GM19452 (cell line): Measurements from ENCODE around the gene KLHDC8B.

Experiments used
- ATAC-seq: cut with Tn5 transposase; IDR thresholded peaks from one replicate; pipeline ENCODE4 v1.9.1; 2021; ENCODE audit not compliant: unreplicated experiment

KLHDC8B gene

GRCh38 chr3:49158103-49158709 is 13.2 kb upstream of the KLHDC8B start:
- no peak for ATAC-seq

- no peak for ATAC-seq
Measured at GRCh38 chr3:49158792-49159191, 12.6 kb upstream of the KLHDC8B start.

DNA sequence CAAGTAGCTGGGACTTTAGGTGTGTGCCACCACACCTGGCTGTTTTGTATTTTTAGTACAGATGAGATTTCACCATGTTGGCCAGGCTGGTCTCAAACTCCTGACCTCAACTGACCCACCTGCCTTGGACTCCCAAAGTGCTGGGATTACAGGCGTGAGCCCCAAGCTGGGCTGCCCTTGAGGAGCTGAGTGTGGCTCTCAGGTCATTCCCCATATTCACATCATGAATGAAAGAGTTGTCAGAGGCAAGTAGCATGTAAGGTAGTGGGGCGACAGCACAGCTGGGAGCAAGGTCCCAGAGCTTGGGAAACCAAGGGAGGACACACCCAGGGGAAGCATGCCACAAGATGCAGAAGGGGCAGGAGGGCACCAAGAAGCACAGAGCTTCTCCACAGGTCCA is 10.2 kb upstream of the KLHDC8B start:
- no peak for ATAC-seq

DNA sequence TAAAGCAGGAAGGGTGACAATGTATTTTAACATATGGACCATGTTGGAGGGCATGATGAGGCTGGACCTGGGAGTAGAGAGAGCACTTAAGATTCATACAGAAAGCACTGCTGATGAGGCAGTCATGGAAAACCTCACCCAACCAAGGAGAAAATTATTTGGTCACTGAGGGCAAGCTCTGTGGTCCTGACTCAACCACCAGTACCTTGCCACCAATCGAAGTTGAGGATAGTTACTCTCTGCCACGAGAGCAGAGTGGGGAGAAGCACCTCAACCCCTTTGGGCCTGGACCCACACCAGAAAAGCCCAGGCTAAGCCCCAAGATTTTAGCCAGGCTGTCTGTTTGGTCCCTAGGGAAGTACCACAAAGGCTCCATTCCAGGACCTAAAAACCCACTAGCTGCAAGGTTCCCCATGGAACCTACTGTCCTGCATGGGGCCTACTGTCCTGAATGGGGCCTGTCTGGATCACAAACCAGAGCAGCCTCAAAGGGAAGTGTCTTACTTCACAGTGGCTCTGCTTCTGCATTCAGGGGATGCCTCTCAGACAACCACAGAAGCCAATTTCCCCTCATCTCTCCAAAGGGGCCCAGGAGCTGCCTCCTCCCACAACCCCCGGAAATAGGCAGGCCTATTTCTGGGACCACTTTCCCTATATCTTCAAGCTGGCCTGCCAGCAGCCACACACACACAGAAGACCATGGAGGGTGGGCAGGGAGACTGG is 9.4 kb upstream of the KLHDC8B start:
- no peak for ATAC-seq

DNA sequence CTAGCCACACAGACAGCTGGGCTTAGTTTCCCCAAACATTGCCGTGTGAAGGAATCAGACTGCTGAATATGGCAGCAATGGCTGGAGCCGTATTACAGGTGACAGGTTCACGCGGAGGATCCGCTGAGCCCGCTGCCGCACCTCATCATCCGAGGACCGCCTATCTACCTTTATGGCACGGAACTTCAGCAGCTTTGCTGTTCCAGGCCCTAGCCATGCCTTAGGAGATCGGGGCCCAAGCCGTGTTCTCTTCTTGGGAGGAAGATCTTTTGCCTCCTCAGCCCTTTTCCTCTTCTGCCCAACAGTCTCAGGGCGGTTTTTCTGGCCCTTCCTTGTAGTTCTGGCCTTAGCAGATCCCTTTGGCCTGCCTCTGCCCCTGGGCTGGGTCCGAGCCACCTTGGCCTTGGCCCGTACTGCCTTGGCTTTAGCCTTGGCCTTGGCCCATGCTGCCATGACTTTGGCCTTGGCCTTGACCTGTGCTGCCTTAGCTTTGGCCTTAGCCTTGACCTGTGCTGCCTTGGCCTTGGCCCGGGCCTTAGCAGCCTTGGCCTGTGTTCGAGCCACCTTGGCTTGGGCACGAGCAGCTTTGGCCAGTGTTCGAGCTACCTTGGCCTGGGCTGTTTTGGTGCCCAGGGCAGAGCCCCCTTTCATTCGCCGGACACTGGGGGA is 8.5 kb upstream of the KLHDC8B start:
- ATAC-seq, result no peak

- no peak for ATAC-seq
Measured at GRCh38 chr3:49163609-49164008, 7.8 kb upstream of the KLHDC8B start.

GRCh38 chr3:49164983-49165720 is 6.2 kb upstream of the KLHDC8B start:
- no peak for ATAC-seq

- ATAC-seq, result peak; percentile 60
Measured at GRCh38 chr3:49165771-49166751, 5.3 kb upstream of the KLHDC8B start, which contains the start of gene CCDC71. TSS of gene CCDC71 (minus strand) at chr3:49166331. CDS start at chr3:49164208, 2,123 bp downstream.

DNA sequence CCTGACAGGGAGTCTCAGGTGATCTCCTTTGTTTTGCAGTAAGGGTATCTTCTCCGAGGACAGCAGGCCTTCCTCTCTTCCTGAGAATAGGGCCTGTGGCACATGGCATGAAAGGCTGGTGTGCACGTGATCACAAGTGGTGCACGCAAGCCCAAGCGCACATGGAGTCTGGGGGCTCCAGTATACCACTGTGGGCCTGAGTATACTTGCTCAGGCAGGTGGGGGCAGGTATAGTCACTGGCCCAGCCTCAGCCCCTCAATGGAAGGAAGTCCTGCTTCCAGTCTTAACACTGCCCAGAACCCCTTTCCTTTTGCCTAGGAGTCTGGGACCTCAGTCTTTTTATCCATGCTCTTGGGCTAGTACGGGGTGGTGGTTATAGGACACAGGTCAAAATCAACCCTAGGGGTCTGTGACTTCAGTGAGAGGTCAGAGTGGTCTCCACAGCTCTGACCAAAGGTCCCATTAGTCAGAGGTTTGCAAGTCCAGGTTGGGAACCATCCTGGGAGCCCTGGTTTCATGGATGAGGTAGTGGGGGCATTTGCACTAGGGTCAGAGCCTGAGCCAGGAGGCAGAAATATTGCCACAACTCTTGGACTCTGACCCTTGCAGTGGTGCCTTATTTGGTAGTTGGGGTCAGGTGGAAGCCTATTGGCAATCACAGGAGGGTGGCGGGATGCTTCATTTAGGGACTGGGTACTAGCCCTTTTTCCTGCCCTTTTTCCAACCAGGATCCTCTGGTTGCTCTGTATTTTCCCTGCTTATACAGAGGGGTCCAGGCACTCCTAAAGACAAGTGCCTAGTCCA is 4.4 kb upstream of the KLHDC8B start:
- ATAC-seq, result no peak

DNA sequence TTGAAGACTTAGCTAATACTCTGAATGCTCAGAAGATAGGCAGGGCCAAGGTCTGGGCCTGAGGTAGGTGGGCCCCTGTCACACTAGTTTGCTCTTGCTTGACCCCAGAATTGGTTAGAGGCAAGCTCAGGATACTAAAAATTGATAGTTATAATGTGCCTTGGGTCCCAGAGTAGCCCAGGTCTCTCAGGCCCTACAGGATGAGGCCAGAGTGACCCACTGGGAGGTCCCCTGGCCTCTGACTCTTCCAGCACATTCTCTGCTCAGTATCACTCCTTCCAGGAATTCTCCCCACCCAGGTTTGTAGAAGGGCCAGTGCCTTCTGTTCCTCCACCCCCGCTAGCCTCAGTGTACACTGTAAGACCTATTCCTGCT is 667 bp upstream of the KLHDC8B start:
- no peak for ATAC-seq

- ATAC-seq, result no peak
Measured at GRCh38 chr3:49171775-49172500, 540 bp downstream of the KLHDC8B start.

GRCh38 chr3:49172551-49173041 is 1.2 kb downstream of the KLHDC8B start:
- ATAC-seq, result no peak

GRCh38 chr3:49173116-49173791 is 1.9 kb downstream of the KLHDC8B start:
- ATAC-seq, result no peak

DNA sequence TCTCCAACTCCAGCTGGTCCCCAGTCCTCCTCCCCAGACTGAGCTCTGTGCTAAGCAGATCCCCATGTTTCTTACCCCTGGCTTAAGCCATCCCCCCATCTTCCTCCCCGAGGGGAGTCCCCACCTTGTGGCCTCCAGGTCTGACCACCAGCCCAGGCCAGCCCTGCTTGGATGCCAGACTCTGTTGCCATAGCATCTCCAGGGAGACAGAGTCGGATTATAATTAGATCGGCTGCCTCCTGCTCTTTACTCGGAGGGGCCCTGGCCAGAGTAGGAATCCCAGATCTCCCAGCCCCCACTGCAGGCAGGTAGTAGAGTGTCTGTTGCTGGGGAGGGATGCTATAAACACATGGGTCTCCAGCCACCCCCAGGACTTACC is 2.4 kb downstream of the KLHDC8B start:
- no peak for ATAC-seq

DNA sequence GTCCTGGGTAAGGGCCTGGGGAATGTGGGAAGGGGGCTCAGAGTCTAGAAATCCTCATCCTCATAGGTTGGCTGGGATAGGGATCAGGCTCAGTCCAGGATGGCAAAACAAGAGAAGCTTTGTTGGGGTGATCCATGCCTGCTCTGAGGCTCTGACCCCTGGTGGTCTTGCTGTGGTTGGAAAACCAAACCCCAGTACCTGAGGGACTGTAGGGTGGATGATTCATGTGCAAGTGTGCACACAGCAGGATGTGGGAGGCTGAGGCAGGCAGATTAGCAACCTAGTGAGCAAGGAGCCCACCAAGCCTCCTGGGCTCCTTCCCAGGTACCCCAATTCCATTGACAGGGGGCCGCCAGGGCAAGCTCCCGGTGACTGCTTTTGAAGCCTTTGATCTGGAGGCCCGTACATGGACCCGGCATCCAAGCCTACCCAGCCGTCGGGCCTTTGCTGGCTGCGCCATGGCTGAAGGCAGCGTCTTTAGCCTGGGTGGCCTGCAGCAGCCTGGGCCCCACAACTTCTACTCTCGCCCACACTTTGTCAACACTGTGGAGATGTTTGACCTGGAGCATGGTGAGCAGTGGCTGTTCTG is 3.1 kb downstream of the KLHDC8B start:
- no peak for ATAC-seq

DNA sequence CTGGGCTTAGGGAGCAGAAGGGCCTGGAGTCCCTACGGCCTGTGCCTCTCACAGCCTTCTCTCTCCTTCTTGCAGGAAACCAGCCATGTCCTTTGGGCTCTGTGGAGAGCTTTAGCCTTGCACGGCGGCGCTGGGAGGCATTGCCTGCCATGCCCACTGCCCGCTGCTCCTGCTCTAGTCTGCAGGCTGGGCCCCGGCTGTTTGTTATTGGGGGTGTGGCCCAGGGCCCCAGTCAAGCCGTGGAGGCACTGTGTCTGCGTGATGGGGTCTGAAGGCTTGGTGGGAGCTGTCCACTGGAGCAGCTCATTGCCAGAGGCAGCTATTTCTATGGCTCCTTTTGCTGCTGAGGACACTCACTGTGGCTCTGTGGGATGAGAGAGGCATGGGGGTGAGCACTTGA is 4.1 kb downstream of the KLHDC8B start:
- no peak for ATAC-seq

GRCh38 chr3:49177073-49177472 is 5.7 kb downstream of the KLHDC8B start:
- no peak for ATAC-seq

DNA sequence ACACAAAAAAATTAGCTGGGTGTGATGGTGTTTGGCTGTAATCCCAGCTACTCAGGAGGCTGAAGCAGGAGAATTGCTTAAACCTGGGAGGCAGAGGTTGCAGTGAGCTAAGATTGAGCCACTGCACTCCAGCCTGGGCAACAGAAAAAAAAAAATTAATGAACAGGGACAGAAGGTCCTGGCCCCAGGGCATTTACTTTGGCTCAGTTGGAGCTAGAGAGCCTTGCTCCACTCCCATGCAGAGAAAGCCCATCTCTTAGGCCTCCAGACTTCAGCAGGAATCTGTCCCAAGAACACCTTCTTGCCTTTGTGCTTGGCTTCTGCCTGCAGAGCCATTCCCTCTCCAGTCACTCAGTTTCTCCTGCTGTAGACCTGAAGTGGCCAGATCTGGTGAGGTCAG is 8.7 kb downstream of the KLHDC8B start:
- no peak for ATAC-seq
